GM19324 (cell line): ENCODE measurements around the gene COPS3.
A peak's percentile ranks its signal among the peaks of the same experiment; 100 is the strongest.

Experiments
- ATAC-seq: cut with Tn5 transposase; IDR thresholded peaks from one replicate; pipeline ENCODE4 v1.9.1; 2021; ENCODE audit warnings: mild to moderate bottlenecking, moderate library complexity; ENCODE audit not compliant: unreplicated experiment, low FRiP score

Gene COPS3

GRCh38 chr17:17280613-17281549 lies at the start of gene COPS3:
COPS3 (minus strand) TSS chr17:17281246; CDS start chr17:17281186, 60 bp downstream.
- ATAC-seq, result peak; percentile 92

DNA sequence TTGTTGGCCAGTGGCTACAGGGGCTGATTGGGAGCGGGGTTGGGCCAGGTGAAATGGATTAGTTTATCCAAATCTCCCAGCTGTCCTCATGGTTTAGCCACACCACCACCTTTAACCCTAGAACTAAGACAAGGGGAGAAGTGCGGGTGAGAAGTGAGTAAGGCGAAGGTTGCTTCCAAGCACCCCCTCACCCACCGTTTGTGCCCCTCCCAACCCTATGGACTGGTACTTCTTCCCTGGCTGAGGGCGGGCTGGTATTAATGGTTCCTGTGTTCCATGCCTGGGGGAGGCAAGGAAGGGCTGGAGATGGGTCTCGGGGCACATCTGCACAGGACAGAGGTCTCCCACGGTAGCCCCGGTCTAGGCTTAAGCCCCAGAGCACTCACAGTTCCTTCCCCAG lies 47.2 kb upstream of the COPS3 start:
- no peak for ATAC-seq

GRCh38 chr17:17326275-17326875 lies 45.3 kb upstream of the COPS3 start:
- ATAC-seq, result no peak

- ATAC-seq, result no peak
Measured at GRCh38 chr17:17325816-17326215, 44.8 kb upstream of the COPS3 start.

- ATAC-seq, result no peak
Measured at GRCh38 chr17:17325228-17325627, 44.2 kb upstream of the COPS3 start.

- no peak for ATAC-seq
Measured at GRCh38 chr17:17324616-17325015, 43.6 kb upstream of the COPS3 start.

GRCh38 chr17:17322516-17323510 lies 41.8 kb upstream of the COPS3 start:
- ATAC-seq, result no peak

DNA sequence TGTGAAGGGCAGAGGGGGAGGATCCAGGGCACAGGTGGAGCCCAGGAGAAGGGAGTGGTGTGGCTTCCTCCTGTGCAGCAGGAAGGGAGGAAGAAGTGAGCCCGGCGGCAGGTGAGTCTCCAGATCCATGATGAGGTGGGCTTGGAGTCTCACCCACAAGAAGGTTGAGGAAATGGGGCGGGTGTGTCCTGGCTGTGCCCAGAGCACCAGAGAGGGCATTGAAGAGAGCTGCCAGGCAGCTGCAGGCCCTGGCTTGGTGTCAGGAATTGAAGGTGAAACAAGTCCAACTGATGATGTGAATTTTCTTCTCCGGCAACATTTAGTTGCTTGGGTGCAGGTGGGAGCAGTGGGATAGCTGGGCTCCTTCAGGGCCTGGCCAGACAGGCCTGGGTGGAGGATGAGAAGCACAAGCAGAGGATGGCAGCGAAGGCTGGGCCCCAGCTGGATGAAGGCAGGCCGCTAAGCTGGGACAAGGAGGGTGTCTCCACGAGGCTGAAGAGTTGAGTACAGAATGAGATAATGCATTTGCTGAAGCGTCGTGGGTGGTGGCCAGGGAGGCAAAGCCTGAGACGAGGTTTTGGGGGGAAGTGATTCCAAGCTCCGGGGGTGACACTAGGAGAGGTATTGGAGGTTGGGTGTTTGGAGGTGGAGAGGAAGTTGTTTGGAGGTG lies 40.4 kb upstream of the COPS3 start:
- ATAC-seq, result no peak

- no peak for ATAC-seq
Measured at GRCh38 chr17:17320911-17321220, 39.8 kb upstream of the COPS3 start.

GRCh38 chr17:17320188-17320910 lies 39.3 kb upstream of the COPS3 start:
- ATAC-seq, result no peak

DNA sequence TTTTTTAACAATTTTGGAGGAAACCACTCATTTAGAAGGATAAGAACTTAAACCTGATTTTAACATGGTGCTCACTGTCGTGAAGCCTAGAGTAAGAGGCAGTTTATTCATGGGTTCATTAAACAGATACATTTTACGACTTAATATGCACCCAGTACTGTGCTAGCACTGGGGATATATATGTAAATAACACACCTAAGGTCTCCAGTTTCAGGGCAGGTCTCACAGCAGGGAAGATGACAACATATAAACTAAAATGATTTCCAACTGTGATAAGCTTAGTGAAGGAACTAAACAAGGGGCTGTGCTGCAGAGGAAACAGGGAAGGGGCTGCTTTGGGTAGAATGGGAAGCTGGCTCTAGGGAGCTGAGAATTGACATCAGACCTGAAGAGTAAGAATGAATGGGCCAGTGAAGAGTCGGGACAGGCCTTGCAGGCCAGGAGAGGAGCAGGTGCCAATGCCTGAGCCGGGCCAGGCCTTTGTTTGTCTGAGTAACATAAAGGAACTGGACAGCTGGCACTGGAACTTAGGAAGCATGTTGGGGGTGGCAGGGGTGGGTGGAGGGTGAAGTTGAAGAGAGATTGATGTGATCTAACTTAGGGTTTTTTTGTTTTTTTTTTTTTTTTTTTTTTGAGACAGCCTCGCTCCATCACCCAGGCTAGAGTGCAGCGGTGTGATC lies 34.2 kb upstream of the COPS3 start:
- ATAC-seq, result no peak

DNA sequence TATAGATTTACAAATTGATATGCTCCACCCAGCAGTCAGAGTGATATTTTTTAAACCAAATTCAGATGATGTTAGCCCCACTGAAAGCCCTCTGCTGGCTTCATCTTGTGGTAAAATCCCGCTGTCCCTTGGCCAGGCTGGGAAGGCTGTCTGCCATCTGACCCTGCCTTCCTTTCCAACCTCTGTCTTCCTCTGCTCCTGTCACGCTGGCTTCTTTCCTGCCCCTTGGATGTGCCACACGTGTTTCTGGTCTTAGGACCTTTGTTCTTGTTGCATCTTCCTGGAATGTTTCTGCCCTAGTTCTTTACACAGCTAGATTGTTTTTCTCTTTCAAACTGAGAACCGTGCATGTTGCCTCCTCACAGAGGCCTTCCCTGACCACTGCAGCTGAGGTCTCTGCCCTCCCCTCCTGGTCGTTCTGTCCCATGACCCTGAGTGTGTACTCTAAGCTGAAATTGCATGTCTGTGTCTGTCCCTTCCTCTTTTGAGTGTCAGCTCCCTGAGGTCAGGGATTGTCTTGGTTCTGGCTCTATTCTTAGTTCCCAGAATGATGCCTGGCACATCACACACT lies 33.5 kb upstream of the COPS3 start:
- ATAC-seq, result no peak

- ATAC-seq, result no peak
Measured at GRCh38 chr17:17313350-17313991, 32.4 kb upstream of the COPS3 start.

DNA sequence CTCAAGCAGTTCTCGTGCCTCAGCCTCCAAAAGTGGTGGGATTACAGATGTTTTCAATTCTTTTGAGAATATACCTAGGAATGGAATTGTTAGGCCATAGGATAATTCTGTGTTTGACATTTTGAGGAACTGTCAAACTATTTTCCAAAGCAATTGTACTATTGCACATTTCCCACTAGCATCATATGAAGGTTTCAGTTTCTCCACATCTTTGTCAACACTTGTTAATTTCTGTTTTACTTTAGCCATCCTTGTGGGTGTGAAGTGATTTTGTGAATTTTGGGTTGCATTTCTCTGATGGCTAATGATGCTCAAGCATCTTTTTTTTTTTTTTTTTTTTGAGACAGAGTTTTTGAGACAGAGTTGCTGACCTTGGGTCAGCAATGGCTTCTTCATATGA lies 28.3 kb upstream of the COPS3 start:
- ATAC-seq, result no peak

- peak; percentile 54 for ATAC-seq
Measured at GRCh38 chr17:17305281-17305801, 24.3 kb upstream of the COPS3 start.

GRCh38 chr17:17304521-17304985 lies 23.5 kb upstream of the COPS3 start:
- no peak for ATAC-seq

DNA sequence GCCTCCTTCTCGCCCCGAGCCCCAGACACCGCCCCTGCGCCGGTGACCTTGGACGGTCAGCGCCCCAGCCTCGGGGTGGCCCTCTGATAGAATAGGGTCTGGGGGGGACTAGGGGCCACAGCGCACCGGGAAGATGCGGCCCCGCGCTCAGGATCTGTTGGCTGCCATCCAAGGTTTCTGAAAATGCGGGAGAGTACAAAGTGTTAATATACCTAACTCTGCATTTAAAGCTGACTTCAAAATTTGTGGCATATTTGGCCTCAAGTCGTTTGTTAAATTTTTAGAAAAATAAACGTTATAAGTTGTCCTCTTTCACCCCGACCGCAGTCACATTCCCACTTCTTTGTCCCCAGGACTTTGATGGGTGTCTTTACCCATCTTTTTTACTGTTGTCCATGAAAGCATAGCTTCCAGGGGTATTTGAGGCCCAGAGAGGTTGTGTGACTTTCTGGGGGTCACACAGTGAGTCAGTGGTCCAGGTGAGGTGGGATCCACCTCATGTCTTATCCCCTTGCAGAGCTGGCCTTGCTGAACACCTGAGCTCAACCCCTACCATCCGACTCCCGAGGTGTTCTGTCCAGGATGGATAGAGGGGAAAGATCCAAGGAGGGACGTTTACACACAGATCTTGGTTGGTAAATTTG lies 22.9 kb upstream of the COPS3 start:
- ATAC-seq, result peak; percentile 26
